Spleen (tissue), 11 donors: ENCODE data around the gene TRAPPC4. TPM values are rescaled to one million over a fixed set of nuclear protein-coding genes. Genes with fewer than 3 reads are reported as not detected.
A peak's percentile ranks its signal among the peaks of the same experiment; 100 is the strongest.

Experiments
- DNase-seq: peaks from one replicate; pipeline ENCODE4 v3.0.0-alpha.2; 2020
- H3K27ac ChIP-seq, 8 donors: fragments of 200-600 bp; sonication (generic) in 7 of 8; 1 replicate in 4 of 8; 2 replicates in 4 of 8; pipeline versions ENCODE4 v1.5.0 to v1.8.0; 2016 to 2021; ENCODE audit warnings: inconsistent platforms in 4 of 8, mild to moderate bottlenecking in 4 of 8, moderate library complexity in 1 of 8
- H3K27me3 ChIP-seq, 7 donors: fragments of 200-600 bp; sonication (generic) in 6 of 7; replicated peaks in 1 of 7; 1 replicate in 4 of 7; 2 replicates in 3 of 7; pipeline versions ENCODE4 v1.5.0 to v1.8.0; 2016 to 2021; ENCODE audit warnings: inconsistent platforms in 3 of 7, mild to moderate bottlenecking in 1 of 7
- H3K36me3 ChIP-seq, 6 donors: fragments of 200-600 bp; sonication (generic) in 5 of 6; 1 replicate in 4 of 6; 2 replicates in 2 of 6; pipeline versions ENCODE4 v1.5.0 to v1.8.0; 2016 to 2021; ENCODE audit warnings: inconsistent platforms in 2 of 6
- H3K4me1 ChIP-seq, 6 donors: fragments of 200-600 bp; sonication (generic) in 5 of 6; 1 replicate in 3 of 6; 2 replicates in 3 of 6; pipeline versions ENCODE4 v1.5.0 to v1.8.0; 2016 to 2021; ENCODE audit warnings: inconsistent platforms in 3 of 6
- H3K4me3 ChIP-seq, 8 donors: fragments of 200-600 bp; sonication (generic) in 7 of 8; 1 replicate in 4 of 8; 2 replicates in 4 of 8; pipeline versions ENCODE4 v1.5.0 to v1.8.0; 2016 to 2021; ENCODE audit warnings: inconsistent platforms in 4 of 8, mild to moderate bottlenecking in 4 of 8, moderate library complexity in 2 of 8
- H3K9me3 ChIP-seq, 8 donors: fragments of 200-600 bp; sonication (generic) in 7 of 8; 1 replicate in 4 of 8; 2 replicates in 4 of 8; pipeline versions ENCODE4 v1.5.0 to v1.8.0; 2016 to 2021; ENCODE audit warnings: inconsistent platforms in 4 of 8
- CTCF ChIP-seq, 11 experiments: fragments of 200-600 bp in 7 of 11; fragments of 450-650 bp in 4 of 11; sonication (generic) in 4 of 11; IDR thresholded peaks in 8 of 11; conservative IDR thresholded peaks in 3 of 11; 1 replicate in 7 of 11; 2 replicates in 4 of 11; pipeline versions ENCODE4 v1.4.0 to v1.8.0; 2016 to 2021; ENCODE audit warnings: antibody characterized with exemption in 11 of 11, inconsistent platforms in 4 of 11, mild to moderate bottlenecking in 1 of 11
- POLR2A ChIP-seq, 3 donors: fragments of 450-650 bp; IDR thresholded peaks; one replicate each; pipeline ENCODE4 v1.5.1; 2017; ENCODE audit warnings: antibody characterized with exemption in 3 of 3, mild to moderate bottlenecking in 1 of 3
- POLR2AphosphoS5 ChIP-seq, 3 donors: sonication (generic); formaldehyde crosslinking; IDR thresholded peaks; one replicate each; pipeline ENCODE4 v1.5.1; 2017; ENCODE audit warnings: antibody characterized with exemption in 3 of 3
- WGBS, 5 donors: extraction: QIAGEN DNeasy Blood & Tissue Kit in 3 of 5; methylation state at CpG; one replicate each; pipeline versions ENCODE4 v1.1.5 to v1.1.7; 2013 to 2018; 5-methylcytosine and 5-hydroxymethylcytosine counted together
- intact Hi-C: fragments of 100-400 bp; cut with DNase I; formaldehyde crosslinking; loops from one replicate; pipeline ENCODE4 v1.15.0; 2023; ENCODE audit warnings: low total_unique reads
- polyA plus RNA-seq, 3 donors: library from polyadenylated mRNA; stranded (reverse); fragments of 200-250 nt; gene quantifications; one replicate each; pipeline ENCODE4 v1.2.1, GENCODE V29; 2013
- total RNA-seq, 7 donors: library from RNA; depleted of rRNA in 3 of 7; stranded (reverse); fragments of >200 nt in 3 of 7; fragmentation: NEBNext Ultra II Directional in 4 of 7; extraction: Animal tissue kit (Norgen Biotek cat#: 25700) in 4 of 7; gene quantifications; one replicate each; pipeline versions ENCODE4 v1.1.0 to v1.2.1, GENCODE V29; 2016 to 2021
- donor health status: healthy with polysubstance abuse.
- donor health status: DM: no; HTN: no; CAD: no; lungs with moderate emphysema.
- donor health status: DM: no; HTN: no; CAD: no.
- donor health status: Bipolar disorder and iron deficiency.
- donor health status: healthy.
- donor health status: DM: no; HTN: no; CAD: no.
- donor health status: DM: yes; HTN: yes; CAD: no.

TRAPPC4 gene
- total and polyA plus RNA-seq, 10 donors, result 33.1 to 61.8 (median 53.5) TPM

GRCh38 chr11:119049081-119049480 lies 30.5 kb downstream of the TRAPPC4 start:
- Histone ChIP-seq H3K36me3 (peaks cover 4 to 100% (median 89%) of the 10 kb centered on the region in 6 donors), H3K4me1 (peaks cover 0 to 17% (median 4%) of the 10 kb centered on the region in 6 donors), H3K9me3 (no peaks in the 10 kb centered on the region), H3K4me3 (no peak overlapping the region), H3K27me3 (no peaks in the 10 kb centered on the region), H3K27ac (no peak overlapping the region)
- 92 to 97% (median 93%) methylated on average over 7 of the region's 7 CpGs for WGBS, 5 donors
- no peak for TF ChIP-seq POLR2A (IDR thresholded peaks at IDR 0.05)
- TF ChIP-seq POLR2AphosphoS5 (IDR thresholded peaks at IDR 0.05), result no peak
- no peak for TF ChIP-seq CTCF (IDR thresholded peaks at IDR 0.05 in 8 of 11, conservative IDR thresholded peaks at IDR 0.05 in 3 of 11)
- intact Hi-C loops, result no loop called here
- DNase-seq, result peak; percentile 60

GRCh38 chr11:119051440-119052162 lies 33.0 kb downstream of the TRAPPC4 start:
- H3K4me3 ChIP-seq, result no peak overlapping the region
- peak; percentile 72 for DNase-seq
- TF ChIP-seq CTCF (IDR thresholded peaks at IDR 0.05 in 8 of 11, conservative IDR thresholded peaks at IDR 0.05 in 3 of 11) (no peak), POLR2AphosphoS5 (IDR thresholded peaks at IDR 0.05) (peak in 1 of 3 donors; percentile 19), POLR2A (IDR thresholded peaks at IDR 0.05) (no peak)
- no peaks in the 10 kb centered on the region for H3K27me3 ChIP-seq
- WGBS, 5 donors, result 62 to 74% (median 72%) methylated on average over 17 of the region's 17 CpGs
- no peaks in the 10 kb centered on the region for H3K9me3 ChIP-seq
- peaks cover 13 to 42% (median 19%) of the 10 kb centered on the region in 6 donors for H3K4me1 ChIP-seq
- intact Hi-C loops, result no loop called here
- H3K36me3 ChIP-seq, result peaks cover 4 to 89% (median 84%) of the 10 kb centered on the region in 6 donors
- no peak overlapping the region for H3K27ac ChIP-seq

GRCh38 chr11:119052163-119052814 lies 33.7 kb downstream of the TRAPPC4 start:
- TF ChIP-seq POLR2AphosphoS5 (IDR thresholded peaks at IDR 0.05) (no peak), CTCF (IDR thresholded peaks at IDR 0.05 in 8 of 11, conservative IDR thresholded peaks at IDR 0.05 in 3 of 11) (no peak), POLR2A (IDR thresholded peaks at IDR 0.05) (no peak)
- no peak overlapping the region for H3K27ac ChIP-seq
- DNase-seq, result peak; percentile 42
- H3K4me3 ChIP-seq, result no peak overlapping the region
- intact Hi-C loops, result no loop called here
- H3K27me3 ChIP-seq, result no peaks in the 10 kb centered on the region
- peaks cover 13 to 45% (median 19%) of the 10 kb centered on the region in 6 donors for H3K4me1 ChIP-seq
- 89 to 94% (median 90%) methylated on average over 22 to 23 of the region's 23 CpGs for WGBS, 5 donors
- H3K36me3 ChIP-seq, result peaks cover 4 to 82% (median 77%) of the 10 kb centered on the region in 6 donors
- no peaks in the 10 kb centered on the region for H3K9me3 ChIP-seq

- Histone ChIP-seq H3K36me3 (peaks cover 4 to 61% (median 56%) of the 10 kb centered on the region in 6 donors), H3K4me3 (no peak overlapping the region), H3K4me1 (peaks cover 22 to 56% (median 29%) of the 10 kb centered on the region in 6 donors), H3K27ac (no peak overlapping the region), H3K27me3 (no peaks in the 10 kb centered on the region), H3K9me3 (no peaks in the 10 kb centered on the region)
- 97 to 100% (median 98%) methylated on average over 7 to 10 of the region's 10 CpGs for WGBS, 5 donors
- TF ChIP-seq POLR2A (IDR thresholded peaks at IDR 0.05) (no peak), POLR2AphosphoS5 (IDR thresholded peaks at IDR 0.05) (no peak), CTCF (IDR thresholded peaks at IDR 0.05 in 8 of 11, conservative IDR thresholded peaks at IDR 0.05 in 3 of 11) (no peak)
- intact Hi-C loops, result no loop called here
- peak; percentile 54 for DNase-seq
Measured at GRCh38 chr11:119054418-119054817, 35.9 kb downstream of the TRAPPC4 start.
